Brain microvascular endothelial cell (primary cell): Measurements from ENCODE around the gene NTN4.

Source experiments
- DNase-seq: peaks from one replicate; pipeline ENCODE4 v3.0.0-alpha.2; 2020
- H3K27ac ChIP-seq: fragments of 250-450 bp; sonication (Bioruptor Pico); 2 replicates; pipeline ENCODE4 v1.5.1; 2020; ENCODE audit warnings: mild to moderate bottlenecking, moderate library complexity
- H3K27me3 ChIP-seq: fragments of 250-450 bp; sonication (Bioruptor Pico); replicated peaks from 2 replicates; pipeline ENCODE4 v1.5.1; 2020; ENCODE audit warnings: mild to moderate bottlenecking
- H3K36me3 ChIP-seq: fragments of 250-450 bp; sonication (Bioruptor Pico); replicated peaks from 2 replicates; pipeline ENCODE4 v1.5.1; 2020; ENCODE audit warnings: mild to moderate bottlenecking
- H3K4me3 ChIP-seq: 2 replicates; pipeline ENCODE4 v1.5.1; 2011; ENCODE audit warnings: low read depth, mild to moderate bottlenecking, control low read depth, low read length, moderate library complexity
- CTCF ChIP-seq: IDR thresholded peaks from 2 replicates; pipeline ENCODE4 v1.5.1; 2011; ENCODE audit warnings: low read depth, mild to moderate bottlenecking, moderate library complexity, low read length, control low read depth, inconsistent platforms; ENCODE audit errors: missing control alignments
- in situ Hi-C: cut with HindIII; loops from 2 replicates; pipeline ENCODE4 v1.10.0; 2017; ENCODE audit warnings: low sequenced_read_pairs, low pct_ligation_motif_present

The NTN4 gene

GRCh38 chr12:95774311-95775045 is 16.1 kb downstream of the NTN4 start:
- peak; percentile 62 for DNase-seq
- TF ChIP-seq CTCF, result no peak
- no peaks in the 10 kb centered on the region for H3K27me3 ChIP-seq
- peaks cover 10% of the 10 kb centered on the region for H3K36me3 ChIP-seq
- peak overlapping the region; percentile 77 for H3K27ac ChIP-seq
- no peak overlapping the region for H3K4me3 ChIP-seq
- in situ Hi-C loops, result no loop called here

- DNase-seq, result no peak
- Histone ChIP-seq H3K27ac (no peak overlapping the region), H3K4me3 (no peak overlapping the region), H3K36me3 (peaks cover 10% of the 10 kb centered on the region), H3K27me3 (no peaks in the 10 kb centered on the region)
- no peak for TF ChIP-seq CTCF
- in situ Hi-C loops, result no loop called here
Observed at GRCh38 chr12:95773320-95773719, 17.2 kb downstream of the NTN4 start.

GRCh38 chr12:95767703-95768102 is 22.9 kb downstream of the NTN4 start:
- H3K27ac ChIP-seq, result no peak overlapping the region
- in situ Hi-C loops, result no loop called here
- peak; percentile 39 for DNase-seq
- no peaks in the 10 kb centered on the region for H3K36me3 ChIP-seq
- H3K4me3 ChIP-seq, result no peak overlapping the region
- no peak for TF ChIP-seq CTCF
- H3K27me3 ChIP-seq, result no peaks in the 10 kb centered on the region

- H3K4me3 ChIP-seq, result no peak overlapping the region
- peak overlapping the region; percentile 54 for H3K27ac ChIP-seq
- no peaks in the 10 kb centered on the region for H3K27me3 ChIP-seq
- in situ Hi-C loops, result no loop called here
- TF ChIP-seq CTCF, result no peak
- DNase-seq, result no peak
- no peaks in the 10 kb centered on the region for H3K36me3 ChIP-seq
Observed at GRCh38 chr12:95766356-95767019, 24.1 kb downstream of the NTN4 start.

GRCh38 chr12:95764848-95765247 is 25.7 kb downstream of the NTN4 start:
- Histone ChIP-seq H3K4me3 (no peak overlapping the region), H3K36me3 (no peaks in the 10 kb centered on the region), H3K27ac (peak overlapping the region; percentile 81), H3K27me3 (no peaks in the 10 kb centered on the region)
- no peak for TF ChIP-seq CTCF
- in situ Hi-C loops, result no loop called here
- no peak for DNase-seq
